ENCODE measurements around the gene TTLL7. TPM values are rescaled to one million over a fixed set of nuclear protein-coding genes. Genes with fewer than 3 reads are reported as not detected.

TTLL7 gene
- total RNA-seq, 4 donors from 2014 or later, result 3.1 to 9.1 (median 6.6) TPM

DNA sequence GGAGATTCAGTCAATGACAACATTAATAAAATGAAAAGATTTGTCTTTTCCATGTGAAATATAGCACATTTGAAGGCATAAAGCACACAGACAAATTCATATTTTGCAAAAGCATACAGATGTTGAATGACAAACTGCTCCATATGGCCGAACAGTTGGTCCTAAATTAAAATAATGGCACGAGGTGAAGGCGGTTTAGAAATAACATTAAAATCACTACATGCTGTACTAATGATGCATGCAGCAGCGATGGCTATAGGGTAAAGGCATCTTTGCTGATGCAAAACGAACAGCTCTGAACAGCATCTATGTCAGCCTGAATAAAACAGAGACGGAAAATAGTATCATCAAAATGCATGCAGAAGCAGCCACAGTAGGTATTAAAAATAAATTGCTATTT is 102.6 kb downstream of the TTLL7 start:
- DNase-seq (ENCODE audit: low spot score) (no peak), ATAC-seq (ENCODE audit: low FRiP score) (no peak)
- TF ChIP-seq CTCF (IDR thresholded peaks at IDR 0.05), result no peak

DNA sequence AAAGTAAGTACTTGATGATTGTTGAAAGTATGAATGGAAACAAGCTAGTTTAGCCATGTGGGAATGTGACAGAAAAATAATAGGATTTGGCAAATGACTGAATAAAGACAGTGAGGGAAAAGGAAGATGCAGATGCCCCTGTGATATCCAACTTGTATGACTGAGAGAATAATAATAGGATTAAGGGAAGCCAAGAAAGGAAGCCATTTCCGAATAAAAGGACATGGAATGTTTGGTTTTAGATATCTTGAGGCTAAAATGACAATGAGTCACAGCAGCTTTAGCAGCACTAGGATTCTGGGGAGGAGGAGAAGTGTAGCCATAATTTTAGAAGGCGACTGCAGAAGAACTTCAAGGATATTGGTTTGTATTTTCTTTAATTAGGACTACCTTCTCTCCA is 109.2 kb downstream of the TTLL7 start:
- no peak for TF ChIP-seq CTCF (IDR thresholded peaks at IDR 0.05)
- DNase-seq (ENCODE audit: low spot score), result no peak
- no peak for ATAC-seq (ENCODE audit: low FRiP score)

DNA sequence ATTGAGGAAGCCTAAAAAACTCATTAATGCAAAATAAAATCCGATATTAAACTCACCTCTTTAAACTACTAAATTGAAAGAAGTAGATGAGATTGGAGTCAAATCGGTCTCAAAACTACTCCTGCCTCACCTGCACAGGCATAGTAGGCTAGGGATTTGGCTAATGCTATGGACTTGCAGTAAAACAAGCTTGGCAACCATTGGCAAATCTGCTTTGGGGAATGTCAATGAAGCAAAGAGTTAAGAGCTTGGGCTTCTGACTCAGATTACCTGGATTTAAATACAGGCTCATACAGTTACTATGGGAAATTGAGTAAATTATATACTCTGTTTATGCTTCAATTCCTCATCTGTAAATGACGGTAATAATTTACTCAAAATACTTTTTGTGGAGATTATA is 111.4 kb downstream of the TTLL7 start:
- ATAC-seq (ENCODE audit: low FRiP score) (no peak), DNase-seq (ENCODE audit: low spot score) (no peak)
- no peak for TF ChIP-seq CTCF (IDR thresholded peaks at IDR 0.05)

DNA sequence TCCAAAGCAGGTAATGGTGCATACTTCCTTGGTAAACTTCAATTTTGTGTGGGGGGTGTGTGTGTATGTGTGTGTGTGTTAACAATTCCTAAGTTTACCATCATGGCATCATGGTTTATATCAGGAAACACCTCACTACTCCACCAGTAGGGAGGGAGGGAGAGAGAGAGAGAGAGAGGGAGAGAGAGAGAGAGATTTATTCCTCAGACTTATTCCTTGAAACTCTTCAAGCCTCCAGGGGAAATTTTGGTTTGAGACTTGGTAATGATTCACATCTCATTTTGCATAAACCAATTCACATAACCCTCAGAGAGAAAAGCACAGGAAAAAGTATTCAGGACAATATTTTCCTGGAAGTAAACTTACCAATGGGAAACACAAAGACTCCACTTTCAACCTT is 115.0 kb downstream of the TTLL7 start:
- ATAC-seq (ENCODE audit: low FRiP score) (no peak), DNase-seq (ENCODE audit: low spot score) (no peak)
- no peak for TF ChIP-seq CTCF (IDR thresholded peaks at IDR 0.05)

GRCh38 chr1:83882906-83883305 is 116.0 kb downstream of the TTLL7 start:
- no peak for TF ChIP-seq CTCF (IDR thresholded peaks at IDR 0.05)
- DNase-seq (ENCODE audit: low spot score) (no peak), ATAC-seq (ENCODE audit: low FRiP score) (no peak)

DNA sequence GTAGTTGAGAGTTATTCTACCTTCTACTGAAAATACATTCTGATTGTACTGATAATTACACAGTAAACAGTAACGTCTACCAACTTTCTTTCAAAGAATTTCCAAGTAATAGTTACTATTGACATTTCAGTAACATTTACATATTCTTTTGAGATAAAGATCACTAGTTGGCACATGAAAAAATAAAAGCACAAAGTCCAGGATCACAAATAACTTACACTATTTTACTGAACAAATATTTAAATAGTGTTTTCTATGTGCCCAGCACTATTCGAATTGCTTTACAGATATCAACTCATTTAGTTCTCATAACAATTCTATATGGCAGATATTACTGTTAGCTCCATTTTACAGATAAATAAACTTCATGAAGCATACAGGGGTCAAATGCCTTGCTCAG is 126.4 kb downstream of the TTLL7 start:
- no peak for ATAC-seq (ENCODE audit: low FRiP score)
- DNase-seq (ENCODE audit: low spot score), result no peak
- no peak for TF ChIP-seq CTCF (IDR thresholded peaks at IDR 0.05)

DNA sequence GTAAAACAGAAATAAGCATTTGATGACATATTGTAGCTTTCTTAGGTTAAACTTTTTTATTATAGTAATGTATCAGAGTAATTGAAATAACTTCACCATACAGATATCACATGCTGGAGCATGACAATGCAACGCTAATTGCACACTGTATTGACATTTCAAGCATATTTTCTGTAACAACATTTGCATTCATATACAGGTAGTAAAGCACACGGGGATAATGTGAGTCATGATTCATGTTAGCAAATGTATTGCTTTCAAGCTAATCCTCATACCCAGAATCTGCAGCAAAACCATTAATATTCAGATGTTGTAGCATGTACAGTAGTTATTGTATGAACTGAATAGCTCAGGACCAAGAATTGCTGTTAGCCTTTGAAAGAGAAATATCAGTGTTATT is 133.9 kb downstream of the TTLL7 start:
- no peak for ATAC-seq (ENCODE audit: low FRiP score)

More for the DNA sequence above, 133.9 kb downstream of the TTLL7 start:
- no peak for DNase-seq (ENCODE audit: low spot score)
- no peak for TF ChIP-seq CTCF (IDR thresholded peaks at IDR 0.05)
